Cardiac muscle cell (in vitro differentiated cells and primary cell): ENCODE measurements around the gene PSEN2. TPM values are rescaled to one million over a fixed set of nuclear protein-coding genes. Genes with fewer than 3 reads are reported as not detected.
"Not testable (repeated sequence)": the region's sequence is repeated elsewhere in the genome, so short reads cannot be mapped to it uniquely, and the experiment has no call there.

Source experiments
- DNase-seq, 2 donors: peaks; one replicate each; pipeline versions ENCODE4 v3.0.0 to v3.0.0-alpha.2; 2010 to 2017; ENCODE audit warnings: low read depth in 1 of 2, low spot score in 1 of 2
- H3K27ac ChIP-seq: fragments of 200-600 bp; sonication (generic); 2 replicates; pipeline ENCODE4 v1.5.1; 2016
- H3K27me3 ChIP-seq: fragments of 200-600 bp; sonication (generic); 2 replicates; pipeline ENCODE4 v1.6.0; 2016; ENCODE audit warnings: control low read depth
- H3K36me3 ChIP-seq: fragments of 200-600 bp; sonication (generic); 2 replicates; pipeline ENCODE4 v1.5.1; 2016; ENCODE audit warnings: control low read depth
- H3K4me1 ChIP-seq: fragments of 200-600 bp; sonication (generic); 2 replicates; pipeline ENCODE4 v1.8.1; 2017; ENCODE audit warnings: low read depth, mild to moderate bottlenecking, mixed run types
- H3K4me3 ChIP-seq: fragments of 200-600 bp; sonication (generic); 2 replicates; pipeline ENCODE4 v1.5.1; 2016; ENCODE audit warnings: mild to moderate bottlenecking
- H3K9me3 ChIP-seq: fragments of 200-600 bp; sonication (generic); 2 replicates; pipeline ENCODE4 v1.5.1; 2017; ENCODE audit warnings: low read depth, mild to moderate bottlenecking, control low read depth
- CTCF ChIP-seq: IDR thresholded peaks from 2 replicates; pipeline ENCODE4 v1.5.1; 2012; ENCODE audit warnings: low read depth, mild to moderate bottlenecking, low read length
- polyA plus RNA-seq: library from polyadenylated mRNA; unstranded; fragments of >200 nt; fragmentation: Nextera tagmentation; extraction: Ambion mirVana; gene quantifications from 2 replicates; pipeline ENCODE4 v1.2.1, GENCODE V29; 2016
- total RNA-seq: library from RNA; depleted of rRNA; stranded (reverse); fragments of >200 nt; gene quantifications from 2 replicates; pipeline ENCODE4 v1.2.3, GENCODE V29; 2016

PSEN2 gene
- total and polyA plus RNA-seq, 2 experiments from 2014 or later: 31.1 to 41.3 TPM

DNA sequence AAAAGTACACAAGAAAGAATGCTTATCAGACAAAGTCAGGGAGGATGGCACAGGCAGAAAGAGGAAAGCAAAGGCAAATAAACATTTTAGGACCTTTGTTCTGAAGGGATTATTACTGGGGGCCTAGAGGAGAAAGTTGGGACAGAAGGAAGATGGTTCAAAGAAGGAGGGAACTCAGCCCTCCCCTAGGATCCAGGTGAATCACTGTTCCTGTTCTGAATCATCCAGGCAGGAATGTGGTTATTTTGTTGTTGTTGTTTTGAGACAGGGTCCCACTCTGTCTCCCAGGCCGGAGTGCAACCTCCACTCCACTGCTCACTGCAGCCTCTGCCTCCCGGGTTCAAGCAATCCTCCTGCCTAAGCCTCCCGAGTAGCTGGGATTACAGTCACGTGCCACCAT is 38.5 kb upstream of the PSEN2 start:
- DNase-seq: no peak
- Histone ChIP-seq H3K27me3 (no peaks in the 10 kb centered on the region), H3K4me3 (no peak overlapping the region), H3K36me3 (no peaks in the 10 kb centered on the region), H3K9me3 (no peaks in the 10 kb centered on the region), H3K4me1 (peaks cover 5% of the 10 kb centered on the region), H3K27ac (no peak overlapping the region)
- no peak for TF ChIP-seq CTCF

DNA sequence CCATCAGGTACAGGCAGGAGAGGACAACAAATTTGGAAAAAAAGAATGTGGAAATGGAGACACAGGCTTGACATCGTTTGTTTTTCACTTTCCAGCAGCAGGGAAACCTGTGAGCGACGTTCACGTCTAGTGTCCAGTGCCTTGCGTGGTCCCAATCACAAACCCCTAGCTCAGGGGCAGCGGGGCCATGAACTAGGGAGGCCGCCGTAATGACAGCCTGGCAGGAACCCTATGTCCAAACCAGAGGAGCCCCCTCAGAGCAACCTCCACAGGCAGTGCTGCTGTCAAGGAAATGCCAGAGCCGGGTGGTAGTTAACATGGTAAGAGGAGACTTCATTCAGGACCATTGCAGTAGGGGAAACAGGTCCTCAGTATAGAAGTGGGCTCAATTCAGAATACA is 37.8 kb upstream of the PSEN2 start:
- no peak overlapping the region for H3K4me3 ChIP-seq
- H3K27me3 ChIP-seq: no peaks in the 10 kb centered on the region
- no peaks in the 10 kb centered on the region for H3K36me3 ChIP-seq
- no peak for DNase-seq
- H3K9me3 ChIP-seq: no peaks in the 10 kb centered on the region
- H3K4me1 ChIP-seq: peaks cover 3% of the 10 kb centered on the region
- TF ChIP-seq CTCF: no peak
- H3K27ac ChIP-seq: no peak overlapping the region

GRCh38 chr1:226834179-226834578 is 36.2 kb upstream of the PSEN2 start:
- H3K36me3 ChIP-seq, DNase-seq, H3K4me3 ChIP-seq, H3K9me3 ChIP-seq, H3K27ac ChIP-seq, H3K4me1 ChIP-seq, H3K27me3 ChIP-seq: not testable (repeated sequence)

GRCh38 chr1:226835396-226835795 is 35.0 kb upstream of the PSEN2 start:
- not testable (repeated sequence) for H3K9me3 ChIP-seq, H3K4me1 ChIP-seq, H3K36me3 ChIP-seq, H3K27me3 ChIP-seq, H3K27ac ChIP-seq, DNase-seq, H3K4me3 ChIP-seq

DNA sequence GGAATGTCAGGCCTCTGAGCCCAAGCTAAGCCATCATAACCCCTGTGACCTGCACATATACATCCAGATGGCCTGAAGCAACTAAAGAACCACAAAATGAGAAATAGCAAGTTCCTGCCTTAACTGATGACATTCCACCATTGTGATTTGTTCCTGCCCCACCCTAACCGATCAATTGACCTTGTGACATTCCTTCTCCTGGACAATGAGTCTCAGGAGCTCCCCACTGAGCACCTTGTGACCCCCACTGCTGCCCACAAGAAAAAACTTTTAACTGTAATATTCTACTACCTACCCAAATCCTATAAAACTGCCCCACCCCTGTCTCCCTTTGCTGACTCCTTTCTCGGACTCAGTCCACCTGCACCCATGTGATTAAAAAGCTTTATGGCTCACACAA is 32.5 kb upstream of the PSEN2 start:
- not testable (repeated sequence) for DNase-seq, H3K27me3 ChIP-seq, H3K9me3 ChIP-seq, H3K4me3 ChIP-seq, H3K27ac ChIP-seq, H3K4me1 ChIP-seq, H3K36me3 ChIP-seq

GRCh38 chr1:226838456-226838855 is 32.0 kb upstream of the PSEN2 start:
- H3K27ac ChIP-seq: no peak overlapping the region
- DNase-seq: no peak
- no peaks in the 10 kb centered on the region for H3K36me3 ChIP-seq

DNA sequence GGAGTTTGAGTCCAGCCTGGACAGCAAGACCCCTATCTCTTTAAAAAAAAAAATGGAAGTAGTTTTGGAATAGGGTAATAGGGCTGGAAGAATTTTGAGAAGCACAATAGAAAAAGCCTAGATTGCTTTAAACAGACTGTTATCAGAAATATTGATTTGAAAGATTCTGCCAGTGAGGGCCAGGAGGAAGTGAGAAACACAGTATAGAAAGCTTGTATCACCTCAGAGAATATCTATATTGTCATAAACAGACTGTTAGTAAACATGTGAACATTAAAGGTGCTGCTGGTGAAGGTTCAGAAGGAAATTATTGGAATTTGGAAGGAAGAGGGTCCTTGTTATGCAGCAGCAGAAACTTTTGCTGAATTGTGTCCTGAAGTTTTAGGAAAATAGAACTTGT is 24.8 kb upstream of the PSEN2 start:
- Histone ChIP-seq H3K36me3 (no peaks in the 10 kb centered on the region), H3K27me3 (no peaks in the 10 kb centered on the region), H3K4me1 (no peaks in the 10 kb centered on the region), H3K9me3 (no peaks in the 10 kb centered on the region), H3K27ac (no peak overlapping the region), H3K4me3 (no peak overlapping the region)
- DNase-seq: no peak
- TF ChIP-seq CTCF: no peak

More at GRCh38 chr1:226838456-226838855, 32.0 kb upstream of the PSEN2 start:
- no peaks in the 10 kb centered on the region for H3K4me1 ChIP-seq
- H3K27me3 ChIP-seq: no peaks in the 10 kb centered on the region
- no peaks in the 10 kb centered on the region for H3K9me3 ChIP-seq
- H3K4me3 ChIP-seq: no peak overlapping the region
- TF ChIP-seq CTCF: no peak
